Measurements from ENCODE around the gene ERN2. TPM values are rescaled to one million over a fixed set of nuclear protein-coding genes. Genes with fewer than 3 reads are reported as not detected.

Gene ERN2
- total and polyA plus RNA-seq, 9 of the 15 experiments (the other 6 are each of a cell fraction or from before 2014, with no cell fraction given), result 0.07 to 1.5 (median 0.51) TPM; not detected in 3

DNA sequence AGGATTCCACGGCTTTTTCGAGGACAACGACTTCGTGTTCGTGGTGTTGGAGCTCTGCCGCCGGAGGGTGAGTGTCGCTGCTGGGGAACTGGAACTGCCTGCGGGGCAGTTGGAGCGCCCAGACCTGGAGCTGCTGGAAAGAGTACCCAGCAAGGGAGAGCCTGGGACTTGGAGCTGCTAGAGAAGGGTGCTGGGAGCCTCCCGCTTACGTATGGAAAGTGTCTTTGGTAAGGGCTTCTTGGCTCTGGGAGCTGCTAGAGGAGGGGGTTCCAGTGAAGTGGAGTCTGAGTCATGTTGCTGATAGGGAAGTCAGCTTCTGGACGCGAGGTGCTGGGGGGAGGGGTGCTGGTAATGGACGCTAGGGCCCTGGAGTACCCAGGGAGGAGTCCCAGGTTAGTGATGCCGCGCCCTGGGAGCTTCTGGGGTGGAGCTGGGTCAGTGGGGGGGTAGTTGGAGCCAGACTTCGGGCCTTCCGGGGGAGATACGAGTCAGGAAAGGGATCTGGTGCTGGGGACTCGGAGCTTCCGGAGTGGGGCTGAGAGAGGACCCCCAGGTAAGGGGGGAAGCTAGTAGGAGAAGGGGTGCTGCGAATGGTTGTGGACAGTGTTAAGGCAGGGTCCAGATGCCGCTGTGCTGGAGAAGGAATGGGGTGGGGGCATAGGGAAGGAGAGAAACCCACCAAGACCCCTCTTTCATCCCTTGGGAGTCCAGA is 33.6 kb downstream of the ERN2 start (continued):
- TF ChIP-seq, protein P1, sequence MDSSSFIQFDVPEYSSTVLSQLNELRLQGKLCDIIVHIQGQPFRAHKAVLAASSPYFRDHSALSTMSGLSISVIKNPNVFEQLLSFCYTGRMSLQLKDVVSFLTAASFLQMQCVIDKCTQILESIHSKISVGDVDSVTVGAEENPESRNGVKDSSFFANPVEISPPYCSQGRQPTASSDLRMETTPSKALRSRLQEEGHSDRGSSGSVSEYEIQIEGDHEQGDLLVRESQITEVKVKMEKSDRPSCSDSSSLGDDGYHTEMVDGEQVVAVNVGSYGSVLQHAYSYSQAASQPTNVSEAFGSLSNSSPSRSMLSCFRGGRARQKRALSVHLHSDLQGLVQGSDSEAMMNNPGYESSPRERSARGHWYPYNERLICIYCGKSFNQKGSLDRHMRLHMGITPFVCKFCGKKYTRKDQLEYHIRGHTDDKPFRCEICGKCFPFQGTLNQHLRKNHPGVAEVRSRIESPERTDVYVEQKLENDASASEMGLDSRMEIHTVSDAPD (CRISPR knock-in tag; IDR thresholded peaks at IDR 0.05), result no peak
- TF ChIP-seq GTF2A2 (tag; IDR thresholded peaks at IDR 0.05), result no peak
- TF ChIP-seq TARDBP (IDR thresholded peaks at IDR 0.05), result no peak
- no peak for TF ChIP-seq STAT5A (IDR thresholded peaks at IDR 0.05; ENCODE audit: borderline replicate concordance, low read length)
- TF ChIP-seq GATAD2A (IDR thresholded peaks at IDR 0.05), result no peak
- peak; percentile 41; the same call in 1 of the 2 replicates for TF ChIP-seq ZNF143 (CRISPR knock-in tag; IDR thresholded peaks at IDR 0.05)
- TF ChIP-seq ZFP1 (CRISPR knock-in tag; IDR thresholded peaks at IDR 0.05), result no peak
- peak; percentile 14; the same call in 1 of the 2 replicates for TF ChIP-seq SOX6 (IDR thresholded peaks at IDR 0.05)
- no peak for TF ChIP-seq RREB1 (CRISPR knock-in tag; IDR thresholded peaks at IDR 0.05)
- no peak for TF ChIP-seq NELFE (IDR thresholded peaks at IDR 0.05; ENCODE audit: insufficient read depth, insufficient read length)
- TF ChIP-seq ZKSCAN1 (IDR thresholded peaks at IDR 0.05; ENCODE audit: low read depth, low read length), result no peak
- TF ChIP-seq, protein P2, sequence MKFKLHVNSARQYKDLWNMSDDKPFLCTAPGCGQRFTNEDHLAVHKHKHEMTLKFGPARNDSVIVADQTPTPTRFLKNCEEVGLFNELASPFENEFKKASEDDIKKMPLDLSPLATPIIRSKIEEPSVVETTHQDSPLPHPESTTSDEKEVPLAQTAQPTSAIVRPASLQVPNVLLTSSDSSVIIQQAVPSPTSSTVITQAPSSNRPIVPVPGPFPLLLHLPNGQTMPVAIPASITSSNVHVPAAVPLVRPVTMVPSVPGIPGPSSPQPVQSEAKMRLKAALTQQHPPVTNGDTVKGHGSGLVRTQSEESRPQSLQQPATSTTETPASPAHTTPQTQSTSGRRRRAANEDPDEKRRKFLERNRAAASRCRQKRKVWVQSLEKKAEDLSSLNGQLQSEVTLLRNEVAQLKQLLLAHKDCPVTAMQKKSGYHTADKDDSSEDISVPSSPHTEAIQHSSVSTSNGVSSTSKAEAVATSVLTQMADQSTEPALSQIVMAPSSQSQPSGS (CRISPR knock-in tag; IDR thresholded peaks at IDR 0.05), result no peak
- TF ChIP-seq TSC22D4 (tag; IDR thresholded peaks at IDR 0.05), result no peak
- TF ChIP-seq, protein P3, sequence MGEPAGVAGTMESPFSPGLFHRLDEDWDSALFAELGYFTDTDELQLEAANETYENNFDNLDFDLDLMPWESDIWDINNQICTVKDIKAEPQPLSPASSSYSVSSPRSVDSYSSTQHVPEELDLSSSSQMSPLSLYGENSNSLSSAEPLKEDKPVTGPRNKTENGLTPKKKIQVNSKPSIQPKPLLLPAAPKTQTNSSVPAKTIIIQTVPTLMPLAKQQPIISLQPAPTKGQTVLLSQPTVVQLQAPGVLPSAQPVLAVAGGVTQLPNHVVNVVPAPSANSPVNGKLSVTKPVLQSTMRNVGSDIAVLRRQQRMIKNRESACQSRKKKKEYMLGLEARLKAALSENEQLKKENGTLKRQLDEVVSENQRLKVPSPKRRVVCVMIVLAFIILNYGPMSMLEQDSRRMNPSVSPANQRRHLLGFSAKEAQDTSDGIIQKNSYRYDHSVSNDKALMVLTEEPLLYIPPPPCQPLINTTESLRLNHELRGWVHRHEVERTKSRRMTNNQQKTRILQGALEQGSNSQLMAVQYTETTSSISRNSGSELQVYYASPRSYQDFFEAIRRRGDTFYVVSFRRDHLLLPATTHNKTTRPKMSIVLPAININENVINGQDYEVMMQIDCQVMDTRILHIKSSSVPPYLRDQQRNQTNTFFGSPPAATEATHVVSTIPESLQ (CRISPR knock-in tag; IDR thresholded peaks at IDR 0.05), result no peak
- TF ChIP-seq SP1 (CRISPR knock-in tag; IDR thresholded peaks at IDR 0.05), result no peak; the same call in 1 of the 2 replicates
- TF ChIP-seq ZNF830 (CRISPR knock-in tag; IDR thresholded peaks at IDR 0.05), result no peak
- no peak for TF ChIP-seq HCFC1 (IDR thresholded peaks at IDR 0.05; ENCODE audit: low read depth, low read length)
- no peak for TF ChIP-seq ELF2 (CRISPR knock-in tag; IDR thresholded peaks at IDR 0.05)
- TF ChIP-seq ARID2 (IDR thresholded peaks at IDR 0.05), result no peak
